Gastrocnemius medialis (tissue), 4 donors: Measurements from ENCODE around the gene RDH16.
"Not testable (repeated sequence)": the region's sequence is repeated elsewhere in the genome, so short reads cannot be mapped to it uniquely, and the experiment has no call there.

ENCODE experiments used
- CTCF ChIP-seq, 5 experiments: fragments of 450-650 bp in 3 of 5; fragments of 200-600 bp in 2 of 5; sonication (generic) in 2 of 5; IDR thresholded peaks in 4 of 5; conservative IDR thresholded peaks in 1 of 5; 1 replicate in 4 of 5; 2 replicates in 1 of 5; pipeline ENCODE4 v1.5.1; 2016 to 2019; ENCODE audit warnings: antibody characterized with exemption in 5 of 5, mild to moderate bottlenecking in 3 of 5, moderate library complexity in 3 of 5
- POLR2A ChIP-seq, 2 donors: fragments of 450-650 bp; IDR thresholded peaks; one replicate each; pipeline ENCODE4 v1.6.1; 2017; ENCODE audit warnings: antibody characterized with exemption in 2 of 2, mild to moderate bottlenecking in 2 of 2, moderate library complexity in 2 of 2

GRCh38 chr12:56918139-56918538, 39.3 kb downstream of the RDH16 start:
- not testable (repeated sequence) for TF ChIP-seq POLR2A (IDR thresholded peaks at IDR 0.05); CTCF (IDR thresholded peaks at IDR 0.05 in 4 of 5, conservative IDR thresholded peaks at IDR 0.05 in 1 of 5)
